NT2/D1 (cell line): ENCODE results near the gene RAD52.

Experiments
- SUZ12 ChIP-seq: IDR thresholded peaks from 2 replicates; pipeline ENCODE4 v1.6.1; 2011; ENCODE audit not compliant: insufficient read length, insufficient read depth; ENCODE audit errors: extremely low read depth
- ZNF274 ChIP-seq: IDR thresholded peaks from 2 replicates; pipeline ENCODE4 v1.6.1; 2011; ENCODE audit warnings: mild to moderate bottlenecking, low read depth, low read length

GRCh38 chr12:988646-989045 is 39.2 kb upstream of the RAD52 start:
- TF ChIP-seq SUZ12 (no peak), ZNF274 (no peak)
